22Rv1 (cell line): Measurements from ENCODE around the gene ME3.

Source experiments
- CTCF ChIP-seq: fragments of 450-650 bp; IDR thresholded peaks from 2 replicates; pipeline ENCODE4 v1.5.1; 2017; ENCODE audit warnings: mild to moderate bottlenecking
- ZFX ChIP-seq: fragments of 450-650 bp; IDR thresholded peaks from 2 replicates; pipeline ENCODE4 v1.6.1; 2017; ENCODE audit warnings: antibody characterized with exemption, borderline replicate concordance

DNA sequence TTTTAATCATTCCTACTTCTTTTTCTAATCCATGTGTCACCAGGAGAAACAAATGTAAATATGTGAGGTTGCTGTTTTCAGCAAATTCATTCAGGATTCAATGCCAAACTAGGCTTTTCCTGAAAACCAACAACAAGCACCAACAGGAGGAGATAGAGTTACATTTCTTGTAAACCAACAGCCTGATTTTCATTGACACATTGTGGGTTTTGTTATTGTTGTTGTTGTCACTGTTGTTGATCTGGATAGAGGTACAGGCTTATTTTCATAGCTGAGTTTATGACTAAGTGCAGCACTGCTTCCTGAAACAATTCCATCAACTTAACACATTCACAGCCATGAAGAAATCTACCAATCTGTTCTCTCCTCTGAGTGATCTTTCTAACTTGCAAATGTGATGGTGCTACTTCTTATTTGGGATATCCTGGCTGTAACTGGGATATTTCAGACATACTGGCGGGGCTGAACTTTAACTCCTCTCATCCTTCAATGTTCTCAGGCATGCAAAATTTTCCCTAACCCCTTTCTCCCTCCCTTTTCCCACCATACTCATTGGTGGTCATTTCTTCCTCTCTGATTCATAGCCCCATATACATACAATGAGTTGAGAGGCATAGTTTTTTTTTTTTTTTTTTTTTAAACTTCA is 65.5 kb downstream of the ME3 start:
- no peak for TF ChIP-seq CTCF
- TF ChIP-seq ZFX: no peak
